HG03039 (cell line): ENCODE measurements around the gene RRP12.
A peak's percentile ranks its signal among the peaks of the same experiment; 100 is the strongest.

Experiments
- ATAC-seq: cut with Tn5 transposase; IDR thresholded peaks from one replicate; pipeline ENCODE4 v1.9.1; 2021; ENCODE audit warnings: mild to moderate bottlenecking, moderate library complexity; ENCODE audit not compliant: unreplicated experiment

Gene RRP12

DNA sequence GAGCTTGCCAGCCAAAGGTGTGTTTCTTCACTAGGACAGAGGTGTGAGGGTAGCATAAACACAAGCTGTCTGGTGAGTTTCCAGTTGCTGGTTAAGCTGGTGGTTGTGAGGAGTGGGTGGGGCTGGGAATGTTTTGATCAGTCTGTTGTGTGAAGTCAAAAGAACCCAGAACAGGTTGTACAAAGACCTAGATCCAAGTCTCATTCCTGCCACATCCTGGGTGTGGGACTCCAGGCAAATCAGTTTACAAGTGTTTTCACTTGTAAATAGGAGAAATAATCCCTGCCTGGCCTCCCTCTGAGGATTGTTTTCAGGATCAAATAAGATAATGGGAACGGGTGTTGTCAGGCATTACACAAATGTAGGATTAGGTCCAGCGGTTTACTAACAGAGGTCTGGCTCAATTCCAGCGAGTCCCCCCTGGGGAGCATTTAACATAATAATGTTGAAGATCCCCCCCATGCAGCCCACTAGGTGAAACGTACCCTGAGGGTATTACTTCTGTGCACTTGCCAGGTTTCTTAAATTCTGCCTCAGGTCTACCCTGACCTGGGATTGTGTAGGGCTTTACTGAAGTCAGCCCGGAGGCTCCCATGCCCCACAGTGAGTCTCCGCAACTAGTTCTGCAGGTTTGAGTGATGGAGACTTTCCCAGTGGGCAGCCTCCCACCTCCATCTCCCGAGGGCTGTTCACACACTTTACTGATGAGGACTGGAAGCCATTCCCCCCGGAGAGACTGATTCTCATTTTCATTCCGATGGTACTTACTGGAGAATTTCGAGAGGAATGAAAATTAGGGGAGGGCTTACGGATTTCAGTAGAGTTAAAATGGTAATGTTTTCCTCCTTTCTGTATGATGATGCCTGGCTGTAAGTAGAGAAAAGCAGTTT lies 64.0 kb downstream of the RRP12 start:
- no peak for ATAC-seq

GRCh38 chr10:97336446-97336845 lies 64.7 kb downstream of the RRP12 start:
- no peak for ATAC-seq

DNA sequence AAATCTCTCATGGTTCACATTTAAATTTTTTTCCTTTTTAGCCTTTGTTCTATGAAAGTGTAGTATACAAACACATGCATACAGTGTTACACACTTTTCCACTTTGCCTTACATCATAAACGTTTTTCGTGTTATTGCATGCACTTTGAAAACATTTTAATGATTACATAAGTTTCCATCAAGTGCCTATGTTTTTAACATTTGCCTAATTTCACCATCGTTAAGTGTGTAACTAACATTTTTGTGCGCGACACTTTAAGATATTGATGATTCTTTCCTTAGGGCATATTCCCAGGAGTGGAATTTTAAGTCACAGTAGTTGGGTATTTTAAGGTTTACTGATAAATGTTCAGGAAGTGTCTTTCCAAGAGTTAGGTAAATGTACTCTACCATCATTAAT lies 65.1 kb downstream of the RRP12 start:
- ATAC-seq: no peak

GRCh38 chr10:97335188-97335619 lies 65.9 kb downstream of the RRP12 start:
- no peak for ATAC-seq

DNA sequence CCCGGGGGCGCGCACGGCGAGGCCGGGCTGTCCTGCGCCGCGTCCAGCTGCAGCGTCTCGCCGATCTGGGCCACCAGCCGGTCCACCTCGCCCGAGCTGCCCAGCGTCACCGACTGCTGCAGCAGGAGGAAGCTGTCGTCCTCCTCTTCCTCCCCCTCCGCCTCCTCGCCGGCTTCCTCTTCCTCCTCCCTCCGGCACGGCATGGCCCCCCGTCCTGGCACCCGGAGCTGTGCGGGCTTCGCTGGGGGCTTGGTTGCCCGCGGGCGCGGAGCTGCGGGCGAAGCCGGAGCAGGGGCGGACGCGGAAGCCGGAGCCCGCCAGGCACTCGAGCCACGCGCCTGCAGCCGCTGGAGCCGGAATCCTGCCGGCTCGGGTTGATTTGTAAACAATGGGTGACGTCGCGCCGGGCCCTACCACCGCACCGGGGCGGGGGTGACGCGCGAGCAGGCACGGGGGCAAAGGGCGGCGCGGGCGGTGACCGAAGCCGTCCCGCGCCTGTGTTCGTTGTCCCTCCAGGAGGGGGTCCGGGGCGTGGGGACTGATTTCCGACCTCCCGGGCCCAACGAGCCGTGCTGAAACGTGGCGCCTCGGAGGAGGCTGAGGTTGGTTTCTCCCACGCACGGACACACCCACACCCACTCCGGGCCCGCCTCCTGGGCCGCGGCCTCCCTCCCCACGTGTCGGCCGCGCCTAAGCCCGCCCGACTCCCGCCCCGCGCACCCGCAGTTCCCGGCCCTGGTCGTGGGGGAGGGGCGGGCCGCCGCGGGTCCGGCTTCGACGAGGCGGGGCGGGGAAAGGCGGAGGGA lies 66.6 kb downstream of the RRP12 start, which contains the start of gene FRAT2:
Gene FRAT2, minus strand, starts transcription at position 360 of the 806 bp plus-strand sequence. Its CDS starts 157 bp downstream, at position 203.
- ATAC-seq: peak; percentile 80

DNA sequence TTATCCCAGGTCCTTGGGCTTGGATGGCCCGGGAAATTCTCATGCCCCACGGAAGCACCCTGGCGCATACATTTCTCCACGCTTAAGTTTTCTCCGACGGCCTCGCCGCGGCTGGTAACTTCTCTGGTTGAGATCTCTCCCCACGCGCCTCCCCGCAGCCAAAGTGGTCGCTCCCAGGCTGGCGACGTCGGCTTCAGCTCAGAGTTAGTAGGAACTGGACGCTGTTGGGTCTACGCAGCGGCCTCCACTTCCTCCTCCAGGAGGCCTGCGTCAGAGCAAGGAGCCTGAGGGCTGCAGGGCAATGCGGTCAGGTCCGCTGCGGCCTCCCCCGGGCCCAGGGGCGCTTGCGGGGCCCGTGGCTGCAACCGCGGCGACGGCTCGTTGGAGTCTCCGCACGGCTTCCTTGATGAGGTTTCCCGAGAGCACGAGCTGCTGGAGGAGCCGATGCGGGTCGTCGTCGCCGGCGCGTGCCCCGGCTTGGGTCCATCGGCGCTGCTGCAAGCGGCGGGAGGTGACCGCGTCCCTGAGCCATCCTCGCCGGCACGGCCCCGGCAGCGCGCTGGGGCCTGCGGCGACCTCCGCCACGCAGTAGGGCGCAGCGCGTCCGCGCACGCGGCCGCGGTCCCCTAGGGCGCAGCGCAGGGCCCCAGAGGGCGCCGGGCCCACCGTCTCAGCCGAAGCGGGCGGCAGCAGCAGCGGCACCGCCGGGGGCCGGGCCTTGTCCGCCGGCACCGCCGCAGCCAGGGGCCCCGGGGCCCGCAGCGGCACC lies 67.4 kb downstream of the RRP12 start:
- peak; percentile 10 for ATAC-seq

DNA sequence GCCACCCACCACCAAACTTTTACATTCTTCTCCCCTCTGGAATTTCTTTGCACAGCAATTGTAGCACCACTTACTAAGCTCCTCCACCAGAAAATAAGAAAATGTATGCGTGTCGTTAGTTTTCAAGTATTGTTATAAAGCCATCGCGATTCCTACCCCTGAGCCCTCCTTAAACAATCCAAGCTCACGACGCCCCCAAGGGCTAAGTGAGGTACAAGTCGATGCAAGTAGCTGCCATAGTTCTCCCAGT lies 67.9 kb downstream of the RRP12 start:
- no peak for ATAC-seq

- ATAC-seq: no peak
Measured at GRCh38 chr10:97332591-97333350, 68.4 kb downstream of the RRP12 start.

DNA sequence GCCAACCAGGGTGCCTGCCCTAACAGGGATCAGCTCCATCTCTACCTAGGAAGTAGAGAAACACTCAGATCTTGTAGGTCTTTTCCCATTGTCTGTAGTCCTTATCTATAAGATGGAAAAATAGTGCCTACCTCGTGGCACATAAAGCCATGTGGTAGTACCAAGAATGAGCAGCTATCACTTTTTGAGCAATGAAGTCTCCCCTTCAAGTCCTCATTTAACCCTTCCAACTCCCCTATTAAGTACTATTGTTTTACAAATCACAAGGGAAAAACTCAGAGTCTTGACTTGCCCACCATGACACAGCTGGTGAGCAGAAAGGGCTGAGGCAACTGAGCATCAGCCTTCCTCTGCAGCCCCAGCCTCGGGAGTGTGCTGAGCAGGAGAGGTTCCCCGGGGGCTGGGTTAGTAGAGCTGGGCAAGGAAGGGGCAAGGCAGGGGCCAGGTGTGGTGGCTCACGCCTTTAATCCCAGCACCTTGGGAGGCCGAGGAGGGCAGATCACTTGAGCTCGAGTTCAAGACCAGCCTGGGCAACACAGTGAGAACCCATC lies 69.9 kb downstream of the RRP12 start:
- ATAC-seq: no peak

DNA sequence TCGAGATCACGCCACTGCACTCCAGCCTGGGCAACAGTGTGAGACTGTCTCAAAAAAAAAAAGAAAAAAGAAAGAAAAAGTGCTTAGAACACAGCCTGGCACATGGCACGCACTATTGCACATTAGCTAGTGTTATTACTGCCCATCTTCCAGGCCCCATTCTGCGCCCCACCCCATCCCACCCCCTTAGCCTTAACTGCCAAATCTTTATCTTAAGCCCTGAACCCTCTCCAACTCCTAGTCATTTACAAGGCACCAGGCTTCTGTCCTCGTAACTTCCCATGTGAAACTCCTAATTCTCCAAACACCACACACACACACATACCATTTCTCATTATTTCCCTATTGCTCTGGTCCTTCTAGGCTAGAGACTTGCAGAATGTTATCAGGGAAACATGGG lies 71.4 kb downstream of the RRP12 start:
- ATAC-seq: no peak

DNA sequence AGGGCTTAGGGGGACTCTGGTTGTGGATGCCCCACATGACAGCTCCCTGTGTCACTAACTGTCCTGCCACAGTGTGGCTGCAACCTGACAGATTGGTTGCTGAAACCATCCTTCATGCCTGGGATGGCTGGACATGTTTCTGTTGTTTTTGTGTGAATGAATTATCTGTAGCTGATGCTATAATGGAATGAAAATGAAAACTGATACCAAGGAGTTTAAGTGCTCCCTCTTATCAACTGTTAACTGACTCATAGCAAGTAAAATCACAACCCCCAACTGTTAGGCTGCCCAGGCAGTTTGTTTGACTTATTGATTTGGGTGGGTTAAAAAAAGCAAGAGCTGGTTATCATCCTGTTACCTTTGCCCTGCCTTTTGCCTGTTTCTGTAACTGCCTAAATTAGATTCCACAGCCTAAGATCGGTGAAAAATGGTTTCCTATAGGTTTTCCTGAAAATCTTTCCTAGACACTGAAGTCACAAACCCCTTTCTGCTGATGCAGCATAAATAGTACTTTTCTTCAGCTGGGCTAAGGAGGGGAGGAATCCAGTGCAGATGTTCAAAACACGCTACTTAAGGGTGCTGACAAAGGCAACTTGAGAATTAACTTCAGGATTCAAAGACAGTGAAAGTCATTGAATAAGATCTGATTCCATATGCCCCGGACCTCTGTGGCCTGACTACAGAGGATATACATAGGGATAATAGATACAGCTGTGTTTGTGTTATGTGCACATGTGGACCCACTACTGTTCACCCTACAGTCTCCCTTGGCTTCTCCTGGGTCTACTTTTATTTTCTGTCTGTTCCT lies 72.3 kb downstream of the RRP12 start:
- ATAC-seq: no peak

GRCh38 chr10:97327348-97328294 lies 73.5 kb downstream of the RRP12 start:
- ATAC-seq: no peak

- no peak for ATAC-seq
Measured at GRCh38 chr10:97325754-97326153, 75.4 kb downstream of the RRP12 start.

GRCh38 chr10:97323501-97323900 lies 77.6 kb downstream of the RRP12 start:
- no peak for ATAC-seq

DNA sequence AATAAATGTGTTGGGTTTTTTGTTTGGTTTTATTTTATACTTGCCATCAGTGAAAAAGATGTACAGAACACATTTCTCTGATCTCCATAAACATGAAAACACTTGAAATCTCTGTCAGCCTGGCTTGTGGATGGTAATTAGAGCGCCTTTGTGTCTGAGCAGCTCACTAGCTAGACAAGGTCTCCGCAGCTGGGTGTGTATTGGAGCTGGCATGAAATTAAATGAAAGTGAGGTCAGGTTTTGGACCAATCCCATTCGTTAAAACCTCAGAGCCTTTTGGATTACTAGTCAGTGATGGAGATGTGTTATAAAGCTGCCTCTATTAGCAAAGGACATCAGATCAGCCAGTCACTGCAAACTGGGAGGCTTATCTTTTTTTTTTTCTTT lies 79.3 kb downstream of the RRP12 start:
- ATAC-seq: no peak

- ATAC-seq: no peak
Measured at GRCh38 chr10:97321032-97321803, 79.9 kb downstream of the RRP12 start.

- no peak for ATAC-seq
Measured at GRCh38 chr10:97320480-97321031, 80.6 kb downstream of the RRP12 start.
